HL-60 (cell line): ENCODE data around the gene MTMR12.

ENCODE experiments used
- GABPA ChIP-seq: IDR thresholded peaks from 2 replicates; pipeline ENCODE4 v1.6.1; 2012; ENCODE audit warnings: low read depth
- POLR2AphosphoS5 ChIP-seq: IDR thresholded peaks from 2 replicates; pipeline ENCODE4 v1.6.1; 2012; ENCODE audit warnings: low read depth
- SPI1 ChIP-seq: IDR thresholded peaks from 2 replicates; pipeline ENCODE4 v1.6.1; 2012; ENCODE audit warnings: low read depth, mild to moderate bottlenecking, borderline replicate concordance
- TF ChIP-seq, protein P1 (sequence below): IDR thresholded peaks from one replicate; pipeline ENCODE4 v1.5.1; 2011; ENCODE audit warnings: low read length, control low read depth, inconsistent platforms; ENCODE audit not compliant: insufficient read depth
- TF ChIP-seq, protein P2 (sequence below): IDR thresholded peaks from 2 replicates; pipeline ENCODE4 v1.6.1; 2012; ENCODE audit warnings: low read depth; ENCODE audit not compliant: insufficient replicate concordance

GRCh38 chr5:32233696-32234447 is 78.9 kb downstream of the MTMR12 start:
- TF ChIP-seq POLR2AphosphoS5 (no peak), SPI1 (peak; percentile 50; the same call in 1 of the 2 replicates), GABPA (no peak)
- TF ChIP-seq, protein P1, sequence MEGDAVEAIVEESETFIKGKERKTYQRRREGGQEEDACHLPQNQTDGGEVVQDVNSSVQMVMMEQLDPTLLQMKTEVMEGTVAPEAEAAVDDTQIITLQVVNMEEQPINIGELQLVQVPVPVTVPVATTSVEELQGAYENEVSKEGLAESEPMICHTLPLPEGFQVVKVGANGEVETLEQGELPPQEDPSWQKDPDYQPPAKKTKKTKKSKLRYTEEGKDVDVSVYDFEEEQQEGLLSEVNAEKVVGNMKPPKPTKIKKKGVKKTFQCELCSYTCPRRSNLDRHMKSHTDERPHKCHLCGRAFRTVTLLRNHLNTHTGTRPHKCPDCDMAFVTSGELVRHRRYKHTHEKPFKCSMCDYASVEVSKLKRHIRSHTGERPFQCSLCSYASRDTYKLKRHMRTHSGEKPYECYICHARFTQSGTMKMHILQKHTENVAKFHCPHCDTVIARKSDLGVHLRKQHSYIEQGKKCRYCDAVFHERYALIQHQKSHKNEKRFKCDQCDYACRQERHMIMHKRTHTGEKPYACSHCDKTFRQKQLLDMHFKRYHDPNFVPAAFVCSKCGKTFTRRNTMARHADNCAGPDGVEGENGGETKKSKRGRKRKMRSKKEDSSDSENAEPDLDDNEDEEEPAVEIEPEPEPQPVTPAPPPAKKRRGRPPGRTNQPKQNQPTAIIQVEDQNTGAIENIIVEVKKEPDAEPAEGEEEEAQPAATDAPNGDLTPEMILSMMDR, result no peak
- TF ChIP-seq, protein P2, sequence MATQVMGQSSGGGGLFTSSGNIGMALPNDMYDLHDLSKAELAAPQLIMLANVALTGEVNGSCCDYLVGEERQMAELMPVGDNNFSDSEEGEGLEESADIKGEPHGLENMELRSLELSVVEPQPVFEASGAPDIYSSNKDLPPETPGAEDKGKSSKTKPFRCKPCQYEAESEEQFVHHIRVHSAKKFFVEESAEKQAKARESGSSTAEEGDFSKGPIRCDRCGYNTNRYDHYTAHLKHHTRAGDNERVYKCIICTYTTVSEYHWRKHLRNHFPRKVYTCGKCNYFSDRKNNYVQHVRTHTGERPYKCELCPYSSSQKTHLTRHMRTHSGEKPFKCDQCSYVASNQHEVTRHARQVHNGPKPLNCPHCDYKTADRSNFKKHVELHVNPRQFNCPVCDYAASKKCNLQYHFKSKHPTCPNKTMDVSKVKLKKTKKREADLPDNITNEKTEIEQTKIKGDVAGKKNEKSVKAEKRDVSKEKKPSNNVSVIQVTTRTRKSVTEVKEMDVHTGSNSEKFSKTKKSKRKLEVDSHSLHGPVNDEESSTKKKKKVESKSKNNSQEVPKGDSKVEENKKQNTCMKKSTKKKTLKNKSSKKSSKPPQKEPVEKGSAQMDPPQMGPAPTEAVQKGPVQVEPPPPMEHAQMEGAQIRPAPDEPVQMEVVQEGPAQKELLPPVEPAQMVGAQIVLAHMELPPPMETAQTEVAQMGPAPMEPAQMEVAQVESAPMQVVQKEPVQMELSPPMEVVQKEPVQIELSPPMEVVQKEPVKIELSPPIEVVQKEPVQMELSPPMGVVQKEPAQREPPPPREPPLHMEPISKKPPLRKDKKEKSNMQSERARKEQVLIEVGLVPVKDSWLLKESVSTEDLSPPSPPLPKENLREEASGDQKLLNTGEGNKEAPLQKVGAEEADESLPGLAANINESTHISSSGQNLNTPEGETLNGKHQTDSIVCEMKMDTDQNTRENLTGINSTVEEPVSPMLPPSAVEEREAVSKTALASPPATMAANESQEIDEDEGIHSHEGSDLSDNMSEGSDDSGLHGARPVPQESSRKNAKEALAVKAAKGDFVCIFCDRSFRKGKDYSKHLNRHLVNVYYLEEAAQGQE, result no peak
